GM19193 (cell line): ENCODE data around the gene ABCG2.

Experiments
- POLR2A ChIP-seq: IDR thresholded peaks from 4 replicates; pipeline ENCODE4 v1.6.1; 2011; ENCODE audit not compliant: insufficient read depth, insufficient read length; ENCODE audit errors: extremely low read depth

Gene ABCG2

GRCh38 chr4:88075336-88075735, 83.1 kb downstream of the ABCG2 start:
- no peak for TF ChIP-seq POLR2A

GRCh38 chr4:88070031-88070430, 88.4 kb downstream of the ABCG2 start:
- TF ChIP-seq POLR2A = no peak

GRCh38 chr4:88064410-88064809, 94.0 kb downstream of the ABCG2 start:
- TF ChIP-seq POLR2A = no peak

GRCh38 chr4:88063634-88064296, 94.7 kb downstream of the ABCG2 start:
- no peak for TF ChIP-seq POLR2A

- TF ChIP-seq POLR2A = no peak
Observed at GRCh38 chr4:88062843-88063242, 95.6 kb downstream of the ABCG2 start.

- TF ChIP-seq POLR2A = no peak
Observed at GRCh38 chr4:88062311-88062710, 96.1 kb downstream of the ABCG2 start.

- no peak for TF ChIP-seq POLR2A
Observed at GRCh38 chr4:88060431-88060830, 98.0 kb downstream of the ABCG2 start.

- no peak for TF ChIP-seq POLR2A
Observed at GRCh38 chr4:88059766-88060165, 98.7 kb downstream of the ABCG2 start.

- TF ChIP-seq POLR2A = no peak
Observed at GRCh38 chr4:88058295-88058694, 100.1 kb downstream of the ABCG2 start.

- TF ChIP-seq POLR2A = no peak
Observed at GRCh38 chr4:88054901-88055300, 103.5 kb downstream of the ABCG2 start.

- no peak for TF ChIP-seq POLR2A
Observed at GRCh38 chr4:88054229-88054628, 104.2 kb downstream of the ABCG2 start.

- no peak for TF ChIP-seq POLR2A
Observed at GRCh38 chr4:88045021-88045420, 113.4 kb downstream of the ABCG2 start.

- no peak for TF ChIP-seq POLR2A
Observed at GRCh38 chr4:88043586-88044340, 114.7 kb downstream of the ABCG2 start.

GRCh38 chr4:88043001-88043400, 115.4 kb downstream of the ABCG2 start:
- TF ChIP-seq POLR2A = no peak

GRCh38 chr4:88041626-88042025, 116.8 kb downstream of the ABCG2 start:
- no peak for TF ChIP-seq POLR2A

GRCh38 chr4:88040707-88041106, 117.7 kb downstream of the ABCG2 start:
- TF ChIP-seq POLR2A = no peak
